NCI-H446 (cell line): Measurements from ENCODE around the gene UIMC1.

Source experiments
- DNase-seq, 2 experiments: peaks; one replicate each; lab custom pipeline; 2025; lab: John Stamatoyannopoulos, UW

UIMC1 gene

DNA sequence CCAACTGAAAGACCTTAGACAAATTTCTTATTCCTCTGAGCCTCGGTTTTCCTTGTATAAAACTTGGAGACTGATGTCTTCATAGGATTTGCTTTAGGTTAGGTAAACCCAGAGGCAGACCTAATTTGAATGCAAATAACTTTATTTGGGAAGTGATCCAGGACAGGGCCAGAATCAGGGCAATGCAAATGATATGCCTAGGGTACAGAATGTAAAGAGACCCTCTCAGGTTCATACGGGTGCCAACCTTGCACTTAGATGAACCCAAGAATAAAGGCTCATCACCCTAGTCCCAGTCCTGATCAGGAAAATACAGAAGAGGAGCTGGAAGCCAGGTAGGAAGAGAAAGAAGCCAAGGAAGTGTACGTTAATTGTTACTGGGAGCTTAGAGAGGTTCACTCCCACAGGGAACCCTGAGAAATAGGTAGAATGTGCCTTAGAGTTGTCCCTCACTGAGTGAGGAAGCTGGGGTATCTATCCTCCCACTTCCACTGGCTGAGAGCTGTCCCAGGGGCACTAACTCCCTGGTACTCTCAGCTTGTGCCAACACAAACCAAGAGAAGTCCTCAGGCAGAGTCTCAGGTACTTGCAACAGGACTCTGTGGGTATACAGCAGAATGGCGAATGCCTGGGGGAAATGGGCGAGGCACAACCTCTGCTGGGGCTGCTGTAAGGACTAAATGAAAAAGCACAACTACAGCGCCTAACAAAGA, 104.3 kb downstream of the UIMC1 start:
- no peak for DNase-seq

DNA sequence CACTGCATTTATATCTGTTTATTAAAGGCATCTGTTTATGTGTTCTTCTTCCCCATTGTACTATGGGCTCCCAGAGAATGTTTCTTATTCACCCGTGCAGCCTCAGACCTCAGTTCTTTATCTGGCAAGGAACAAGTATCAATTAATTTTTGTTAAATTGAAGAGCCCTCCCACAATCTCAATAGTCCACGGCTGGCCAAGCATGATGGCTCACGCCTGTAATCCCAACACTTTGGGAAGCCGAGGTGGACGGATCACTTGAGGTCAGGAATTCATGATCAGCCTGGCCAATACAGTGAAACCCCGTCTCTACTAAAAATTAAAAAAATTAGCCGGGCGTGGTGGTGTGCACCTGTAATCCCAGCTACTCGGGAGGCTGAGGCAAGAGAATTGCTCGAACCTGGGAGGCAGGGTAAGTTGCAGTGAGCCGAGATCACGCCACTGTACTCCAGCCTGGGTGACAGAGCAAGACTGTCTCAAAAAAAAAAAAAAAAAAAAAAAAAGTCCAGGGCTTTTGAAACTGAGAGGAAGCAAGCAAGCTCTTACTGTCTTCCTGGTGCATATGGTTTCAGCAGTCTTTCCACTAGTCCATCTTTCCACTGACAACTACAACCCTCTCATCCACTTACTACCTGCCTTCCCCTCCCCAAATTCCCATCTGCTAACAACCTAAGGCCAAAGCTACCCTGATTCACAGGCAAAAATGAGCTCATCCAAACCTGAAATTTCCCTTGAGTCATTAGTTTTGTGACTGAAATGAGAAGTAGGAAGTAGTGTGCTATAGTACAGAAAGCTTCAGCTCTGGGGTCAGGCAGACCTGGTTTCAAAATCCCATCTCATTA, 105.1 kb downstream of the UIMC1 start:
- no peak for DNase-seq

DNA sequence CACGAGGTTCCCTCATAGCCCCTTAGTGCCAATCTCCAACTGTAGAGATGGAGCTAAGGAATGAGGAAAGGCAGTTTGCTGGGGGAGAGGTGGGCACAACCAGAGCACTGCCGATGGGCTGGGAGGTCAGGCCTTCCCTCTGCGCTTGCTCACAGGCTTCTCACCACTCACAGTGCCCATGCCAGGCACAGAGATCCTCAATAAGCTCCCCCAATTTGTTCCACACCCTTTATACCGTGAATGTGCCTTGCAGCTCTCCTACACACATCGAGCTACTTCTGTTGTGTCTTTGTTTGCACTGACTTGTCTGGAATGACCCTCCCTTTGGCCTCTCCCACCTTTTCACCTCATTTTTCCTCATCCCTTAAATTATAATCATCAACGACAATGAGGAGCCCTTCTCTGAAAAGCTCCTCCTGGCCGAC, 105.8 kb downstream of the UIMC1 start:
- no peak for DNase-seq

DNA sequence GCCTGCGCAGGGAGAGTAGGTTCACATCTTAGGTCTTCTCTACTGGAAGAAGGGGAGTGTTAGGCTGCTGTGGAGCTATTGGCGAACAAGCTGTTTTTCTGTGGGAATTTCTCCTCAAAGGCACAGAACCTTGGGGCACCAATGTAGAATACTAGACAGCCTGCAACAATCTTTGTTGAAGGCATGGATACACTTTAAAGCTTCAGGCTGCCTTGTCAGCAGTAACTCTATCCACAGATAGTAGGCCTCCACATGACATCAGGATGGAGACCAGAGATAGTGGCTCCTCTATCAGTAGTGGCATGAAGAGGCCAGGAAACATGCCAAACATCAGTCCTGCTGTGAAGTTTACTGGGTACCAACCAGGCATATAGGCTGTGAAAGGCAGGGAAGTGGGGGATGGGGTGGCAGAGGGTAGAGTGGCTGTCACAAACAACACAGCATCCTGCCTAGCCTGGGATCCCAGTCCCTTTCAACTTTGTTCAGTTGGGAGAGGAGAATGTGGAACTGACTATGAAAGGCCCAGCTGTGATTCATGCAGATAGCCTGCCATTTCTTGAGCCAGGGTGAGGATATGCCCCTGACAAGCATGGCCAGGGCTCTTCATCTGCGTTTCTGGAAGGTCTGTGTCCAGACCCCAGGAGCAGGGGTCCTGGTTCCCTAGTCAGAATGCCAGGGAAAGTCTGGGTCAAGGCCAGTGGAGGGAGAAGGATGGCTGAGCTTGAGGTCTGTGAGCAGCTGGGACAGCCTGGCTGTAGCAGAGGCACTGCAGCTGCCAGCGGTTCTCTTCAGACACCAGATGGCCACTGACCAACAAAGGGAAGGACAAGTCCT, 106.4 kb downstream of the UIMC1 start:
- no peak for DNase-seq

DNA sequence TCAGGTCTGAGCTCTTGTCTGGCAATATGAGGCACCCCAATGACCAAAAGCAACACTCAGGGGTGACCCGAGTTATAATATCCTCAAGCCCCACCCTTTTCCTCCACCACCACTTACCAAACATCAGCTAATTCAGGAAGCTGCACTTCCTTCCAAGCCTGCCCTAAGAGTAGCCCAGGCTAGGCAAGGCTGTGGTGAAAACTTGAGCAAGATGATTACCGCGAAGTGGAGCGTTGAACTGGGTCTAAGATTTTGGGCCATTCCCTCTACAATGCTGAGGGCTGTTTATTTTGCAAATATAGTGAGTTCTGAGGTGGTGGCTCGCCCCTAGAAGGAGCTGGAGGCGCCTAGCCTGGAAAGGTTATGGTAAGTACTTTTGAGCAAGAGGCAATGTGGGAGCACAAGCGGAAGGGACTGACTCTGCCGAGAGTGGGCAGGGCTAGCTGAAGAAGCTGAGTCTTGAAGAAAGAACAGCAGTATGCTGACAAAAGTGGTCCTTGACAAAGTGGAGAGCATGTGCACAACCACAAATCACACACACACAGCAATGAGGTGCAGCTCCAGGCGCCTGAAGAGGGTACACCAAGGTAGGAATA, 107.2 kb downstream of the UIMC1 start, which contains the start of gene HK3:
TSS of gene HK3 (minus strand) at position 51 of the 596 bp plus-strand sequence. CDS start 3,187 bp downstream, outside the sequence.
- DNase-seq: no peak

DNA sequence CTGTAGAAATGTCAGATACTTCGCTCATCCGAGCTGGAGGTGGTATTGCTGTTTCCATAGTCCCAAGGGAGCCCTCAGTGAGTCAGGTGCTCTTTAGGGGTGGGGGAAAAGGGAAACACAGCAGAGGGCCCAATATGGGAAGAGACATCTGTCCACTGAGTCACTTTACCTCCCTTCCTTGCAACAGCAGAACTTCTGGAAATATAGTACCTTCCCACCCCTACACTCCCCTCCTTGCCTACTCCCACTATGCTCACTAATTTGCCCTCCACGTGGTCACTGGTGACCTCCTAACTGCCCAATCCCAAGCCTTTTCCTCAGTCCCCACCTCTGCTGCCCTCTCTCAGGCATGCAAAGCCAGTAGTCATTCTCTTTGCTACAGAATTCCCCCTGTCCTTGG, 109.3 kb downstream of the UIMC1 start:
- DNase-seq: no peak

DNA sequence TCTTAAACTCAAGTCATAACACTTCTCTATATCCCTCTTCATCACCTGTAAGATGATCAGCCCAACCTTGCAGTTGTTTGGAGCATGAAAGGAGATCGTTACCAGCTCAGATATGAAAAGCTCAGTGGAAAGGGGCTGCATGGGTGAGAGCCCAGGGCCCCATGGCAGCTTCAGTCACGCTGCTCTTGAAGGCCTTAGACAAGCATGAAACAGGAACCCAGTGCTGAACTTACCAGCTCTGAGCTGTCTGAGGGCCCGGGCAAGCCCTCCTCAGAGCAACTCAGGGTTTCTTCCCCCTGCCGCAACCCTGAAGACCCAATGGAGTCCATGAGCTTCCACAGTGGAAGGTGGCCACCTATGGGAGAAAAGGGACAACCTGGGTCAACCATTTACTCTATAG, 110.7 kb downstream of the UIMC1 start:
- no peak for DNase-seq

DNA sequence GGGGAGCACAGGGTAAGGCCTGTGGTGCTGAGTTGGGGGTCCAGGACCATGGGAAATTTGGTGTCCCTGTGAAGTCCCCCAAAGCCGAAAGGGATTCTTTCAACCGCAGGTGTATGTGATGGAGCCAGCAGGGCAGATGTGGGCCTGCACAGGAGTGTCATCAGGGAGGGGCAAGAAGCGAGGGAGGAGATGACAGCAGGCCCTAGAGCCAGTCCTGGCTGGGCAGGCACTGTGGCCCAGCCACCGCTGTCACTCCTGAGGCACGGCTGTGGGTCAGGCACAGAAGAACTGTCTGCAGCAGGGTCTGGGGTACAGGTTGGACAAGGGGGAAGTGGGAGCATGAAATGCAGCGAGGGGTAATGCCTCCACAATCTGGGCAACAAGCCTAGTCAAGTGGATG, 112.3 kb downstream of the UIMC1 start:
- no peak for DNase-seq

DNA sequence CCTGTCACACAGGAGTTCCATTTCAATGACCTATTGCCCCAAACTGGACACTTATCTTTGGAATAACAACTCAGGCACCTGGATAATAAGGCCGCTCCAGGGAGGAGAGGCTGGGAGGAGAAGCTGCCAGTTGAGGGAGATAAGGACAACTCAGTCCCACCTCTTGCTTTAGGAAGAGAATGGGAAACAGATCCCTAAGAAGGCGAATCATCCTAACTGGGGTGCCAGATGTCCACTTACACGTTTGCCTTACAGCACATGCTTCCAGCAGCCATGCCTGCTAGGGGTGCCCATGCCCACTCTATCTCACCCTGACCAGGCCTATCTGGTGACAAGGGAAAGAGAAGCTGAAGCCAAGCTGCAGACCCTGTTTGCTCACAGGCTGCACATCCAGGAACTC, 113.9 kb downstream of the UIMC1 start:
- no peak for DNase-seq

DNA sequence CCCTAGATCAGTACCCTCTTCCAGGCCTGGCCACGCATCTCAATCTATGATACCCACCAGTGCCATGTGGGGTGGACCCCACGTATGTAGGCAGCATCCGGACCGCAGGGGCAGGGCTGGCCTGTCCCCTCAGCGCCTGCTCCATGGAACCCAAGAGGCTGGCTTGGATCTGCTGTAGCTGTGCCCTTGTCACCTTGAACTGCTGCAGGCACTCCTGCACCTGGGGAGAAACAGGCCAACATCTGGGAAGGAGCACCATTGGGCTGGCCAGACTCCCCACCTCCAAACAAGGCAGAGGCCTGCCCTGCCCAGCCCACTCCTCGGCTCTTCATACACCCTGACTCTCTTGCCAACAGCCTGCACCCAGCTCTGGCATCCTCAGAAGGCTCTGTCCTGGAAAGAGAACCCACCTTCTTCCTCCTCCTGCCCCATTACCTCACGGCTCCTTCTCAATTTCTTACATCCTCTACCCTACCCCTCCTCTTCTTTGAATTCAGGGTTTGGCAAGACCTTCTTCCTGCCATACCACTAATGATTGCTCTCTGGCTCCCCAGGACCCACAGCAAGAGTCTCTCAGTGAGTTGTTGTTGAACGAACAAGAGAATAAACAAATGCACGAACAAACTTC, 115.1 kb downstream of the UIMC1 start:
- DNase-seq: no peak

DNA sequence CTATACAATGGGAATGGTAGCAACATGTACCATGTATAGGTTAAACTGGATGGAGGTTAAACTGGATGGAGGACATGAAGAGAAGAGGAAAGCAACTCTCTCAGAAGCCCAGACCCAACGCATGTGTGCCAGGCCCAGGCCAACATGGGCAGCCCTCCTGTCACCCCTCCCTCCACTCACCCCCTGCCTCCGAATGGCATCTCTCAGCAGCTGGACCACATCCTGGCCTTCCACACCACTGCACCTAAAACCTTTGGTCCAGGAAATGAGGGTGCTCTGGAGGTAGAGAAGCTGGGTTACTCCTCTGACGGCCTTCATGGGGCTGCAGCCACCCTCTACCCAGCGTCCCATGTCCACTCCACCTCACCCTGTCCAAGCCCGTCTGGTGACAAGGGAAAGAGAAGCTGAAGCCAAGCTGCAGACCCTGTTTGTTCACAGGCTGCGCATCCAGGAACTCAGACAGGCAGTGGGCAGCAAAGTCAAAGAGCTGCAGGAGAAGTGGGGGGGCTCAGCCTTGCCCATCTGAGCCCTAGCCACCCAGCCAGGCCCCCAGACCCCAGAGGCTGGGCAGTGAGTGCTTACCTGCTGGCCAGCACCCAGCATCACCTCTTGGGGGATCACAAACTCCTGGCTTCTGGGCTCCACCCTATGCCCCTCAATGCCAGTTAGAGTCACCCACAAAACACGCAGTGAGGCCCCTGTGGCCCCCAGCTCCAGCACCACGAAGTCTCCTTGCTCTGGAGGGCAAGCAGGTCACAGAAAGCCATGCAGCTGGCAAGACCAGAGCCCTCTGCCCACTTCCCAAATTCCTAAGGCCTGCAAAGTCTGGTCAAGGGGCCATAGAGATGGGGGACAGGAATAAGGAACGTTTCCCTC, 115.9 kb downstream of the UIMC1 start:
- no peak for DNase-seq

DNA sequence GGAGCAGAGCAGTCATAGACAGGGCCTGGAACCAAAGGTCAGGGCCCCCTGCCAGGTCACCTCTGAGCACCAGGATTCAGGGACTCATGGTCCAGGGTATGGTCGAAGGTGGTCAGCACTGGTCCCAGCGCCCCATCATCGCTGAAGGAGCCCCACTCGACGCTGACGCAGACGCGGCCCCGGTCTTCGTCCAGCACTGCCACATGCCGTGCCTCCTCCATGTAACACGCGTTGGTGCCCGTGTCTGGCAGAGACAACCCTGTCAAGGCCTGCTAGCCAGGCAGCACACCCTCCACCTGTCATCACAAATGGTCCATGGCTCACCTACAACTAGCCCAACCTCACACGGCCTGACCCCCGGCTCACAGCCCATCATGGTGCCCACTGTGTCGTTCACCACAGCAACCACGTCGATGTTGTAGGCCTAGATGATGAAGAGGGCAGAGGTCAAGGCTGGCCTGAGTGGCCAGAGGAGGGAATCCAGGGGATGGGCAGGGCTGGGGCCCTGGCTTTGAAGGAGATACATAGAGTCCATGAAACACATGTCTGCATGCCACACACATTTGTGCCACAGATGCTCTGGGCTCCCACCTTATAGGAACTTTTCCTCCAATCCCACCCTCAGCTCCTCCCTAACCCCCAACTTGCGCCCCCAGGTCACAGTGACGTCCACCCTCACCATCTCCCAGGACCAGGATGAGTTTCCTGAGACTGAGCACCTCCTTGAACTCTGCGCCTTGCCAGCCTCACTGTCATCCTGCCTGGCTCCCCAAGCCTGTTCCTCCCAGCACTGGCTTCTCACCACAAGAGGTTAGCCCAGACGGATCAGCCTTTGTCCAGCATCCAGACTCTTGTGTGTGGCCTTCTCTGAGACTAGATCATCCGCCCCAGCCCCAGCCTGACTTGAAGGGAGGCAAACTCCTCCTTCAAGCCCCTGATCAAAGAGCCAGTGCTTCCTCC, 117.0 kb downstream of the UIMC1 start:
- DNase-seq: no peak

DNA sequence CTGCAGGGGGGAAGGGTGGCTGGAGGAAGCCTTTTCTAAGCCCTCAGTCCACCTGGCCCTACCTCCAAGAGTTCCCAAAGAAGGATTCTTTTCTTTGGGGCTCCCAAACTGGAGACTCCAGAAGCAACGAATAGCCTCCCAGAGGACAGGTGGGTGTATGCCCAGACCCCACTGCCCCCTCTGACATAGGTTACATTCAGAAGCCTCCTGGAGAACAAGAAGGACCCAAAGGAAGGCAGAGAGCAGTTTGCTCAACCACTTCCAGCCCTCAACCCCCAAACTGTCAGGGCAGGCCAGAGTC, 117.8 kb downstream of the UIMC1 start:
- no peak for DNase-seq

DNA sequence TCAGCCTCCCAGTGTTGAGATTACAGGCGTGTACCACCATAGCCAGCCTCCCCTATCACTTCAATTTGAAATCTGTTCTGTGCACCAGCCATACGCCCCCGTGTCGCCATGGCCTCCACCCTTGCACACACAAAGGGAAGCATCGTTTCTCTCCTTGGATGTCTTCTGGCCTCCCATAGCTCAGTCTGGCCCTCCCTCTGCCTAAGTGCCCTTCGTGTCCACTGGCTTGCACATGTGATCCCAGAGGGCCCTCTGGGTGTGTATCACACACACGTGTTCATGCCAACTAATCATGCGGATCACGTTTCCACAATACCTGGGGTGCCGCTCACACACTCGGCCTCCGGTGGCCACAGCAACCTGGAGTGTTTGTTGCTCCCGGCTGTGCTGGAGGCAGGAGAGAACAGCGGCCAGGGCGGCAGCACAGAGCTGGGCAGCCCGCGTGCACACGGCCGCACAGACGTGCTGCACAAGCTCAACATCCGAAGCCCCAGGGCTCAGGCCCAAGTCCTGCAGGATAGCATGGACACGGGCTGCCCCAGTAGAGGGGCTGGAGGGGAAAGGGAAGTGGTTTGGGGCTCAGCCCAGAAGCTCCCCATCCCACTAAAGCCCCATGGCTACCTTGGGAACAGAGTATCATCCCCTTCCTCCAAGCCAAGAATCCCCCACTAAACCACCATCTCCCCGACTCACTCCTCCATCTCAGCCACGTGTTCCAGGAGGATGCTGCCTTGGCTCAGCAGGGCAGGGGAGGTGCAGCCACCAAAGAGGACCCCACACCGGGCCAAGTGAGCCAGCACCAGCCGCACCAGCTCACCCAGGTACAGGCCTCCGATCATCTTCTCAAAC, 118.3 kb downstream of the UIMC1 start:
- no peak for DNase-seq

DNA sequence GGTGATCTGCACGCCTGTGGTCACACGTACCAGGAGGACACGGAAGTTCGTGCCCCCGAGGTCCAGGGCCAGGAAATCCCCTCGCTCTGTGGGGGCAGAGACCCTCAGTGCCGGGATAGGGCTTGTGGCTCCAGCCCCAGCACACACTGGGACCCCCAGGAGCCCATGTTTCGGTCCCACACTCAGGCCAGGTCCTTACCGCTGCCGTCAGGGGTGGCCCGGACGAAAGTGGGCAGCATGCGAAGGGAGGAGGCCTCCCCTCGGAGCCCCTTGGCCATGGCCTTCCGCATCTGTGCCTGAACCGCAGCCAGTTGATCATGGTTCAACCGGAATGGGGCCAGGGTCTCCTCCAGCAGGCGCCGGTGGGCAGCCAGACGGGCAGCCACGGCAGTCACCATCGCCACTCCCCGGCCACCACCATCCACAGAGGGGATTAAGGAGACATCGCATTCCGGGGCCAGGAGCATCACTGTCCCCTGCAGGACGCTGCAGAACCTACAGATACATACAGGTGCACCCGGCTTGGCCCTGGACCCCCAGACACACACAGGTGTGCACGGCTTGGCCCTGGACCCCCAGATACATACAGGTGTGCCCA, 119.2 kb downstream of the UIMC1 start:
- DNase-seq: no peak

DNA sequence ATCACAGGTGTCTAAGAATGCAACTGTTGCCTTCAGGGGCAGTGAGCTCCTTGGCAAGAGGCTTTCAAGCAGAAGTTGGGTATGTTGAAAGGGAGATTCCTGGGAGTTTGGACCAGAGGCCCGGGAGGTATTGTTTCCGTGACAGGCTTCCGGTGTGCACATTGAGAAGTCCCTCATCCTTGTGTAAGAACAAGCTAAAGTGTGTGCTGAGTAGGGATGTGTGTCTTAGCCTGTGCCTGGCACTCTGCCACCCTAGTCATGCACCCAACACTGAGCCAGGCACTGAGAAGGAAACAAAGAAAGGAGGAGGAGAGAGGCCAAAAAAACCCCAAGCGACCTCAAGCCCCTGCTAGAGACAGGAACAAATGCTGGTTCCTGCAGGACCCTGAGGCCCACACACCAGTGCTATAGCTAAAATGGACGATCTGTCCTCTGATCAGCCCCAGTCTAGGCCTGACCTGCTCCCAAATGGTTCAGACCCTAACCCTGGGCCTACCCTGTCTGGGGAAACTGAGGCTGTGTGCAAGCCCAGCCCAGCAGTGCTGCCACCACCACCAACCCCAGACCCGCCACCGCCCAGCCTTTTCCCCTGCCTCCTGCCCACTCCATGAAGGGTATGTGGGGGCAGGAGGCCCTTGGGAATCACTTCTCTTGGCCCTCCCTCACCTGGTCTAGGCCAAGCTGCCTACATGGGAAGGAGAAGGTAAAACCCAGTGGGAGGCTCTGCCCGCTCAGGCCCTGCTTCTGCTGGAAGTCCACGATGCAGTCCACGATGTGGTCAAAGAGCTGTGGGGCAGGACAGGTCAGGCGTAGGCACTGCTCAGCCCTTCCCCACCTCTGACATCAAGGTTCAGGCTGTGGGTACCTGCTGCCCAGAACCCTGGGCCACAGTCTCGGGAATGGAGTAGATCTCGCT, 120.0 kb downstream of the UIMC1 start:
- DNase-seq: no peak

DNA sequence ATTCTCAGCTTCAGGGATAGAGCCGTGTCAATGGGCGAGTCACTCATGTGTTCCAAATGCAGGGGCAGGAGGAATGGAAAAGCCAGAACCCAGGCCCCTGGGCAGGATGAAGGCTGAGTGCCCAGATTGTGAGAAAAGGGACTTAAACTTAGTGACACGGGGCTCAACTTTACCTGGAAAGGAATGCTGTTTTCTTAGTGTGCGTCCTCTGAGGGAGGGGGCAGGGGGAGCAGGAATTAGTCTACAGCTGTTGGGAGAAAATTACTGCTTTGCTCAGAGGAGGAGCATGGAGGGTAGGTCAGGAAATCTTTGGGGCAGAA, 122.0 kb downstream of the UIMC1 start:
- DNase-seq: no peak
